A549 (cell line): ENCODE measurements around the gene RARA.

ENCODE experiments used
- CHD2 ChIP-seq: fragments of 150-350 bp; IDR thresholded peaks from 2 replicates; pipeline ENCODE4 v1.6.1; 2014; ENCODE audit warnings: low read length; ENCODE audit not compliant: partially characterized antibody
- CTCF ChIP-seq: fragments of >200 bp; sonication (Bioruptor Twin); formaldehyde crosslinking; IDR thresholded peaks from 3 replicates; pipeline ENCODE4 v1.5.1; 2016
- EHMT2 ChIP-seq: fragments of 200-600 bp; sonication (generic); IDR thresholded peaks from 2 replicates; pipeline ENCODE4 v1.6.1; 2016; ENCODE audit warnings: antibody characterized with exemption, low read depth, mild to moderate bottlenecking, moderate library complexity
- EP300 ChIP-seq, 2 experiments: fragments of >200 bp; sonication (Bioruptor Twin); formaldehyde crosslinking; IDR thresholded peaks; 2 replicates in 1 of 2; 3 replicates in 1 of 2; pipeline ENCODE4 v1.6.1; 2016 to 2017
- FOSL2 ChIP-seq, 2 experiments: fragments of 450-650 bp in 1 of 2; fragments of >200 bp in 1 of 2; sonication (Bioruptor Twin) in 1 of 2; formaldehyde crosslinking; IDR thresholded peaks; 2 replicates each; pipeline versions ENCODE4 v1.5.0 to v1.6.1; 2016 to 2020; ENCODE audit warnings: mild to moderate bottlenecking in 1 of 2, moderate library complexity in 1 of 2
- GATA3 ChIP-seq: IDR thresholded peaks from 2 replicates; pipeline ENCODE4 v1.6.1; 2012; ENCODE audit warnings: borderline replicate concordance
- HOXA7 ChIP-seq: fragments of 250-450 bp; sonication (Bioruptor Pico); IDR thresholded peaks from 2 replicates; pipeline ENCODE4 v1.5.0; 2020; ENCODE audit warnings: mild to moderate bottlenecking, moderate library complexity
- MAX ChIP-seq: IDR thresholded peaks from 2 replicates; pipeline ENCODE4 v1.6.1; 2012
- MAZ ChIP-seq: fragments of 150-350 bp; IDR thresholded peaks from 2 replicates; pipeline ENCODE4 v1.6.1; 2014; ENCODE audit warnings: antibody characterized with exemption, low read depth, low read length, borderline replicate concordance
- PHF8 ChIP-seq: fragments of 200-600 bp; sonication (generic); IDR thresholded peaks from 2 replicates; pipeline ENCODE4 v1.6.1; 2016; ENCODE audit warnings: low read depth, mild to moderate bottlenecking, antibody characterized with exemption, moderate library complexity, borderline replicate concordance
- POLR2AphosphoS2 ChIP-seq: conservative IDR thresholded peaks from 2 replicates; pipeline ENCODE4 v1.6.1; 2012; ENCODE audit warnings: low read length, improper control_type of control experiment, inconsistent platforms
- RAD21 ChIP-seq, 2 experiments: fragments of >200 bp in 1 of 2; sonication (Bioruptor Twin) in 1 of 2; formaldehyde crosslinking in 1 of 2; IDR thresholded peaks in 1 of 2; conservative IDR thresholded peaks in 1 of 2; 2 replicates in 1 of 2; 3 replicates in 1 of 2; pipeline ENCODE4 v1.6.1; 2012 to 2018; ENCODE audit warnings: inconsistent platforms in 1 of 2
- SMC3 ChIP-seq: fragments of >200 bp; sonication (Bioruptor Twin); formaldehyde crosslinking; IDR thresholded peaks from 3 replicates; pipeline ENCODE4 v1.6.1; 2018; ENCODE audit warnings: inconsistent platforms
- SREBF2 ChIP-seq: fragments of 450-650 bp; IDR thresholded peaks from 2 replicates; pipeline ENCODE4 v1.6.1; 2014; ENCODE audit warnings: mild to moderate bottlenecking, moderate library complexity

- TF ChIP-seq HOXA7 (CRISPR knock-in tag), result no peak
- no peak for TF ChIP-seq PHF8
- TF ChIP-seq CHD2, result no peak
- TF ChIP-seq EP300 (IDR thresholded peaks at IDR 0.05), result no peak
- TF ChIP-seq FOSL2 (IDR thresholded peaks at IDR 0.05), result no peak
- no peak for TF ChIP-seq FOSL2 (CRISPR knock-in tag; IDR thresholded peaks at IDR 0.05)
- no peak for TF ChIP-seq POLR2AphosphoS2
- TF ChIP-seq CTCF, result no peak
- no peak for TF ChIP-seq SREBF2
- TF ChIP-seq MAZ, result no peak
- no peak for TF ChIP-seq GATA3
- no peak for TF ChIP-seq SMC3
- TF ChIP-seq MAX, result no peak
- no peak for TF ChIP-seq RAD21 (conservative IDR thresholded peaks at IDR 0.05 in 1 of 2, IDR thresholded peaks at IDR 0.05 in 1 of 2)
- TF ChIP-seq EHMT2, result no peak
Observed at GRCh38 chr17:40338058-40338457, 29.1 kb downstream of the RARA start.
